ENCODE data around the gene OR10H1.
"Not testable (repeated sequence)": the region's sequence is repeated elsewhere in the genome, so short reads cannot be mapped to it uniquely, and the experiment has no call there.

Gene OR10H1

DNA sequence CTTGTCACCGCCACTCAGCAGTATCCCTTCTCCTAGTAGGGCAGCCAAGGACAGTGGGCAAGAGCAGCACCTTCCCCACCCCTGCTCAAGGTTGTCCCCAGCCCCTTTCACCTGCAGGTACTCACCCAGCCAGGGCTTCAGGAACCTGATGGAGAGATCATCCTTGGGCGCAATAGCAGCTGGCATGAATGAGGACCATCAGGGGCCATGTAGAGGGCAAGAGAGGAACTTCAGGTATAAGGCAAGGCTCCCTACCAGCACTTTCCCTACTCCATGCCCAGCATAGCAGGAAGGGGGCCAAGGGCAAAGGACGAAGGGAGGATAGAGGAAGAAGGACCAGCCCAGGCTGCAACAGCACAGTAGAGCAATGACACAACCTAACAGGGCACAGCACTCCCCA lies 41.3 kb downstream of the OR10H1 start:
- DNase-seq (ENCODE audit: low read depth in 3 of 3), result not testable (repeated sequence)

DNA sequence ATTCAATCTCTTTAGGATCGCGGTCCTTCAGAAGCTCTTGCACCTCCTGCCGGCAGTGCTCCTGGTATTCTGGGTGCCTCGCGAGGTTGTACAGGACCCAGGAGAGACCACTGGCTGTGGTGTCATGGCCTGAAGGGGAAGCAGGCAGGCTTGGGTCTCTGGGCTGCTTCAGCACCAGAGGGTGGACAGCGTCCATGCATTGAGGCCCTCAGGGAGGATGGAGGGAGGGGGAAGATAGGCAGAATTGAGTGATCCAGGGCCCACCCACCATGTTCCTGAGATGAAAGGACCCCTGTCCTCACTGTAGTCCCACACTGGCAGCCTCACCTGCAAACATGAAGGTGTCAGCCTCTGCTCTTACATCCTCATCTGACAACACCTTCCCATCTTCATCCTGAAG lies 45.9 kb downstream of the OR10H1 start:
- no peak for DNase-seq (ENCODE audit: low read depth in 3 of 3)

DNA sequence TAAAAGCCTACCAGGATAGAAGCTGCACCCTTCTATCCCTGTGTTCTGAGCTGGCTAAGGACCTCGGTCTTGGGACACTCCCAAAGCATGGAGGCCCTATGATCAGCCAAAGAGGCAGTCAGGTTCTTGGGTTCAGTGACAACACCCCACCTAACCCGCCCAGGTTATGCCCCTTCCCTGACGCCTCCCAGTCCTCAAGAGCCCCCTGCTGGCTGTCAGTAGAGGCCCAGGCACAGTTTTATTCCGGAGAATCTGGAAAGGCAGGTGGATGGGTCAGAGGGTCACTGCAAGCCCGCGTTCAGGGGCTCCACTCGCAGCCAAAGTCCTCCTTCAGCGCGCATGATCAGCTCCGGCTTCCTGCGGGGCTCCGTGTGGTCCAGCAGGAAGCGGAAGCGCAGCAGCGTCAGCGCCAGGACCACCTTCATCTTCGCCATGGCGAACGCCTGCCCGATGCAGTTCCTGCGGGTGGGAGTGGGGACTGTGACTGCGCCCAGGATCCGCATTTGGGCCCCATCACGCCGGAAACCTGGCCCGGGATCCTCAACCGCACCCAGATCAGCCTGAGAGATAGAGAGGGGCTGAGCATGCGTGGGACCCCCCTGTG lies 55.4 kb downstream of the OR10H1 start:
- no peak for DNase-seq (ENCODE audit: low read depth in 3 of 3)

DNA sequence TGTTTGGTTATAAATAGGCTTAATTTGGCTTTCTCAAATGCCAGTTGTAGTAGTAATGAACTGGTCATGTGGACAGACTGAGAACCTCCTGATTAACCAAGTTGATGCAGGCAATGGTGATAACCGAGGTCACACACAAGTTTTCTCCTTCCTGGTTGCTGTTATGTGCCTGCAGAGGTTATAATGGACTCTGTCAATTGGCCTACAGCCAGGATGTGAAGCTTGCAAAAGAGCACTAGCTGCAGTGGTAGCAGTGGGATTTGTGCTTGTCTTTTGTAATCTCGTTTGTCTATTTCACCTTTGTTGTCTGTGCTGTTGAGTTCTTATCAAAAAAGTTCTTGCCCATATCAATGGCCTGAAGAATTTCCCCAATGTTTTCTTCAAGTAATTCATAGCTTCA lies 57.1 kb downstream of the OR10H1 start:
- DNase-seq (ENCODE audit: low read depth in 3 of 3), result no peak
